HG02798 (cell line): ENCODE measurements around the gene TJP1.
"Not testable (repeated sequence)": the region's sequence is repeated elsewhere in the genome, so short reads cannot be mapped to it uniquely, and the experiment has no call there.

Experiments used
- ATAC-seq: cut with Tn5 transposase; IDR thresholded peaks from one replicate; pipeline ENCODE4 v1.9.1; 2021; ENCODE audit warnings: mild to moderate bottlenecking; ENCODE audit not compliant: unreplicated experiment, poor library complexity

TJP1 gene

GRCh38 chr15:29840054-29840453 is 17.8 kb upstream of the TJP1 start:
- no peak for ATAC-seq

DNA sequence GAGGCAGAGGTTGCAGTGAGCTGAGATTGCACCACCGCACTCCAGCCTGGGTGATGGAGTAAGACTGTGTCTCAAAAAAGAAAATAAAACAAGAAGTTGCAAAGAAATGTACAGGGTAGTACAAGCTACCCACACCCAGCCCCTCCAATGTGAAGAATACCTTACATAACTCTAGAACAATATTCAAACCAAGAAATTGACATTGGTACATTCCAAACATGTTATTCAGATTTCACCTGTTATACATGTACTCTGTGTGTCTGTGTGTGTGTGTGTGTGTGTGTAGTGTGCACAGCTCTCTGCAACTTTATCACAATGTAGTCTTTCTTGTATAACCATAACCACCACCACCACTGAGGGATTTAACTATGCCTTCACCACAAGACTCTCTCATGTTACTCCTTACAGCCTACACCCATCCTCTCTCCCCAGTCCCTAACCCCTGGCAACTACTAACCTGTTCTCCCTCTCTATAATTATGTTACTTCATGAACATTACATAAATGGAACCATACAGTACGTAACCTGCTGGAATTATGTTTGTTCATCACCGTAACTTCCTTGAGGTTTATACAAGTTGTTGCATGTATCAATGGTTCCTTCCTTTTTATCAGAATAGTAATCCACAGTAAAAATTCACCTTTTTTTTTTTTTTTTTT is 16.2 kb upstream of the TJP1 start:
- ATAC-seq, result no peak

DNA sequence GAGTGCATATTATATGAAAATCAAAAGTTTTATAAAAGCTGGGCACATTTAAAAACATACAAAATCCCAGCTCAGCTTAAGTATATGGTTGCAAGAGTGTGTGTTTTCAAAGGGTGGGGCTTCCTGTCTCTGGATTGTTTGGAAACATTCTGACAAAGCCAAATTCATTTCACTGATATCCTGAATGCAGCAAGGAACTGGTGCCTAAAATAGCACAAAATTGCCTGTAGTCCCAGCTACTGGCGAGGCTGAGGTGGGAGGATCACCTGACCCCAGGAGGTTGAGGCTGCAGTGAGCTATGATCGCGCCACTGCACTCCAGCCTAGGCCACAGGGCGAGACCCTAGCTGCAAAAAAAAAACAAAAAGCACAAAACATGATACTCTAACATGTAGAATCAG is 13.0 kb upstream of the TJP1 start:
- ATAC-seq, result no peak

DNA sequence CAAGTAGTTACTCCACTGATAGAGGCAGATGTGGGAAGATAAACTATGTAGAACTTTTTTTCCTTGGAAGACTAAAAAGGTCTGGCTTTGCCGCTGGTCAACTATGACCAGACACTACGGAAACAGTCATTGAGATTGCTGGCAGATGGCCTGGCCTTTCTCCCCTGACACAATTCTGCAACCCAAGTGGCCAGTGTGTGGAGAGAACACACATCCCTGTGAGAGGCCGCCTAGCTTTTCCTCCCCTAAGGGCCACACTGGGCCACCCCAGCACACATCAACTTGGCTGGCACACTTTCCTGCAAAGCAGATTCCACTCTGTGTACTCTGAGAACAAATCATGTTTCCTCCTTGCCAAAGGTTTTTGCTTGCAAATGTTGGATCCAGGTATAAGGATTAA is 10.4 kb upstream of the TJP1 start:
- no peak for ATAC-seq

DNA sequence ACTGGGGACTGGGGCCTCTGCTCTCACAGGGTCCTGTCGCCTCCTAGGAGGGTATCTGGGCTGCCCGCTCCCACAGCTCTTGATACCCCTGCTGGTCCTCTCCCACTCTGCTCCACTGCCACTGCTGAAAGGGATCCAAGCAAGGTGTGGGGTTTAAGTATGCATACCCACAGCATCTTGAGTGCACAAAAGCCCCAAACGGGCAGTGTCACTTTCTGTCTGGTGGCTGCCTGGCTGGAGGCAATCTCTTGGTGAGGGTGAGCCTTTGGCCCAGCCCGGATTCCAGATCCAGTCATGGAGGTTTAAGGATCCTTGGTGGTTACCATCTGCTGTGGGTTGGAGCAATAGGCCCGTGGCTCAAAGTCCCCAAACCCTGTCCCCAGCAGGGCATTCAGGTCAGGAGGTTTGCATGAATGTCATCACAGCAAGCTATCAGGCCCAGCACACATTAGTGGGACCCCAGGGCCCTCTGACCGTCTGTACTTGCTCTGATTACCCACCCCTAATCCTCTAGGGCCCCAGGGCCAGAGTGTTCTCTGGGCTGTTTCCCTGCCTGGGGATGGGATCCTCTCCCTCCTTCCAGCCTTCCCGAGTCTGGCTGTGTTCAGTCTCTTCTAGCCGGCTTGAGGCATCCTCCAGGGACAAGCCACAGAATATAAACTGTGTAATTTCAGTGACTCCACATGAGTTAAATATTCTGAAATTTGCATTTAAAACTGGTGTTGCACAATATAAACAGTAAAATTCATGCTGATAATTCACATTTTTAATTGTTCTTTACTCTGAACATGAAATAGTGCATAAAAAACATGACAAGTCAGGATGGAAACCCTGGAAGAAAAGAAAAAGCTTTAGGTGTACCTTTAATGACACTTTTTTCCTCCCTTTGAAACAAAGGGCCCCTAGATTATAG is 4.9 kb upstream of the TJP1 start:
- no peak for ATAC-seq

DNA sequence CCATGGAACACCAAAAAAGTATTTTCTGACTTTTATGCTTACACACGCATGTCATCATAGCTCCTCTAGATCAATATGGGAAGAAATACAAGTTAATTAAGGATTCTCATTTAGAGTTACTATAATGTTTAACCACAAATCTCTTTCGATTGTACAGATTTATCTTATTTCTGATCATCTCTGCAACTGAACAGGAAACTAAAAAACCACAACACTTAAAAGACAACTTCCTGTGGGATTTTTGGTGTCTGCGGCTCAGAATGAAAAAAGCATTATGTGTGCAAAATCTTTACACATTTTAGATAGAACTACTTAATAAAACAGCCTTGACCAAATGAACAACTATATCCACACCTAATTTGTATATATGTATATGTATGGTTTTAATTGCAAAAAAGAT is 3.0 kb upstream of the TJP1 start:
- no peak for ATAC-seq

- no peak for ATAC-seq
These were observed 604 bp upstream of the TJP1 start for GRCh38 chr15:29822684-29823459.

- peak; percentile 68 for ATAC-seq
These were observed 710 bp downstream of the TJP1 start for GRCh38 chr15:29821416-29822099.

GRCh38 chr15:29820394-29821154 is 1.7 kb downstream of the TJP1 start:
- ATAC-seq, result no peak

DNA sequence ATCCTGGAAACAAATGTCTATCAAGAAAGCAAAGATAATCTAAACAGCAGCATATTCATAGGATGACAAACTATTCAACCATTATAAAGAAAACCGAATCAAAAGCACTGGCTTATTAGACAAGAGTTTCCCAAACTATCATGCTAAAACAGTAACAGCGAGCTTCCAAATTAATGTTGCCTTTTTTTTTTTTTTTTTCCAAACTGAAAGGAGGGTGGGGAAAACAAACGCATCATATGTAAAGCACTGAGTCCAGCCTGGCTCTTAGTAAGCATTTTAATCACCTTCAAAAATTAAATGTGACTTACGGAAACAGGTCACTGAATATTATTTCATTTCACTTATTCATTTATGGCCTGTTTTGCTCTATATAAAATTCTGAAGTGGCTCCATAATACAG is 2.3 kb downstream of the TJP1 start:
- ATAC-seq, result no peak

DNA sequence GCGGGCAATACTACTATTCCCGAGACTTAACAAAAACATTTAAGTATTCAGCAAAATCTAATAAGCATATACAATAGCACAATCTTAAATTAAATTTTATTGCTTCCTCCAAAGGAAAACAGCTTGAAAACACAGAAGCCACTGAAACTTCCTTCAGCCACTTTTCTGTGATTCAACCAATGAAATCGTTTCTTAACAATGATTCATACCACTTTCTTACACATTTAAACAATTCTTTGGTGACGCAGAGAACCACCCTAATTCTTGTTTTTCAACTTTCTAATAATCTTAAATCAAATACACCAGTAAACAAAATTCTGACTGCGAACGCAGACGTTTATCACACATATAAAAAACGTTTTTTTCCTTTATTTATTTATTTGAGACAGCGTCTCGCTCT is 4.1 kb downstream of the TJP1 start:
- no peak for ATAC-seq

DNA sequence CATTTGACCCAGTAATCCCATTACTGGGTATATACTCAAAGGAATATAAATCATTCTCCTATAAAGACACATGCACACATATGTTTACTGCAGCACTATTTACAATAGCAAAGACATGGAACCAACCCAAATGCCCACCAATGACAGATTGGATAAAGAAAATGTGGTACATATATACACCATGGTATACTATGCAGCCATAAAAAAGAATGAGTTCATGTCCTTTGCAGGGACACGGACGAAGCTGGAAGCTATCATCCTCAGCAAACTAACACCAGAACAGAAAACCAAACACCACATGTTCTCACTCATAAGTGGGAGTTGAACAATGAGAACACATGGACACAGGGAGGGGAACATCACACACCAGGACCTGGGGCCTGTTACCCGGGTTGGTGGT is 4.8 kb downstream of the TJP1 start:
- ATAC-seq, result not testable (repeated sequence)

GRCh38 chr15:29815000-29815710 is 7.1 kb downstream of the TJP1 start:
- ATAC-seq, result no peak

DNA sequence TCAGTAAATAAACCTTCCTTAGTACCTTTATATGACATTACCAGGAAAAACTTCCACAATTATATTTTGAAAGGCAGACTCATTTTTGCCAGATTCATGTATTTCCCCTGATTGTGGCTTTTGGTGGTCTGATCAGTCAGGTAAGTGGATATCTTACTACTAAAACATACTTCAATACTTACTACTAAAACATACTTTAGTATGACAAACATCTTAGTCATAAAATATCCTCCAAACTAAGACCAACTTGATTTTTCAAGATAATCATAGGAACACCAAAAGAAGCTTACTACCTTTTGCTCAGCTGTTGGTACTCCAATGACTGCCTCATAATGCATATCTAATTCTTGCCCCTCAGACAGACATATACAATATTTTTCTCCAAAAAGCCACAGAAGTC is 9.3 kb downstream of the TJP1 start:
- ATAC-seq, result no peak

DNA sequence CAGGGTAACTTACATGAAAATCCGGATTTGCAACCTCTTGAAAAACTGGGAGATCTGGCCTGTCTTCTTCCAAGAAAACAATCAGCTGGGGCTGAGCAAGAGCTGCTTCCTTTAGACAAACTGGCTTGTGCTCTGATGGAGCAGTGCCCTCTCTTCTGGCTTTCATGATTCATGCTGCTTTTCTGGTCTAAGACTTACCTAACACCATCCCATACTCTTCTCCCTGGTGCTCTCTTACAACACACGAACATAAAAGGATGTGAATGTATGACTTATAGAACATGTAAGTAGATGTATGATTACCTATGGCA is 9.9 kb downstream of the TJP1 start:
- ATAC-seq, result no peak

DNA sequence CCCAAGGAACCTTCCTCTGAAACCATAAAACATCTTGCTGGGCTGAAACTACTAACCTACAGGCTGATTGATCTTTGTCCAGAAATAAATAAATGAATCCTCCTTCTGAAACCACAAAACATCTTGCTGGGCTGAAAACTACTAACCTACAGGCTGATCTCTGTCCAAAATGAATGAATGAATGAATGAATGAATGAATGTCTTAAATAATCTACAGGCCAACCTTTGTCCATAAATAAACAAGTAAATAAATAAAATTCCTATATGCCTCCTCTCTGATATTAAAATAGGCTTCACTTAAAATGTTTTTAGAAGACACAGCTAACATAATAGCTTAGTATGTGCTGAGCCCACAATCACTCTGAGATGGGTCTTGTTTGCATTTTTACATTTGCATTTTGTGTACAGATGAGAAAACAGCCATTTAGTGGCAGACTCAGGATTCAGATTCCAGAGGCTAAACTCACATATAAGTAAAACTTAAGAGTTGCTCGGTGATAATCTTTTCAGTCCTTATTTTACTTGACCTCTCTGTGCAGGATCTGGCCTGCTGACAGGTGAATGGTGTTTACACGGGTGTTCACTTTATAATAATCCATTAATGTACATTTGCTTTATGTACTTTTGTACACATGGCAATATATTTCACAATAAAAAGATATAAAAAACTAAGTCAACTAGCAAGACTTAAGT is 10.4 kb downstream of the TJP1 start:
- ATAC-seq, result no peak

DNA sequence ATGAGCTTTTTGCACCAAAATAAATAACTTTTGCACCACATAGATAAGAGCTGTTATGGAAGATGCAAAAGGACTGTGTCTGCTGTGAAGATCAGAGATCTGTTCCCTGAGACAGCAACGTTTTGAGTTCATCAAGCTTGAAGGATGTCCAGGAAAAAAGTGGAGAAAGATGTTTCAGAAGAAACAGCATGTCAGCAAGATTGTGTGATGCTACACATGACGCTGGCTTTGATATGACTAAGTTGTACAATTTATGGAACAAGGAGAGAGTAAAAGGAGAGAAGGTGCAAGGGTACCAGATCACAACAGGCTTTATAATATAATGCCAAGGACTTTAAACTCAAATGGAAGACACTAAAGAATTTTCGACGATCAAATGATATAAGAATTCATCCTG is 16.6 kb downstream of the TJP1 start:
- no peak for ATAC-seq

- no peak for ATAC-seq
These were observed 17.1 kb downstream of the TJP1 start for GRCh38 chr15:29805043-29805707.
